HL-60 (cell line): Measurements from ENCODE around the gene PTPRN2.

Experiments
- DNase-seq, 2 experiments: peaks; one replicate each; pipeline ENCODE4 v3.0.0-alpha.2; 2010 to 2020; ENCODE audit warnings: low read depth in 1 of 2, low spot score in 1 of 2
- H3K27ac ChIP-seq: fragments of 250-450 bp; sonication (Bioruptor Pico); replicated peaks from 2 replicates; pipeline ENCODE4 v1.5.1; 2020; ENCODE audit warnings: mild to moderate bottlenecking, moderate library complexity
- H3K27me3 ChIP-seq: fragments of 250-450 bp; sonication (Bioruptor Pico); 2 replicates; pipeline ENCODE4 v1.5.1; 2021; ENCODE audit warnings: mild to moderate bottlenecking, moderate library complexity; ENCODE audit not compliant: insufficient read depth, poor library complexity, severe bottlenecking
- H3K4me3 ChIP-seq: replicated peaks from 2 replicates; pipeline ENCODE4 v1.5.1; 2011; ENCODE audit warnings: mild to moderate bottlenecking, control low read depth, low read length; ENCODE audit not compliant: insufficient read depth
- CTCF ChIP-seq: IDR thresholded peaks from one replicate; pipeline ENCODE4 v1.5.1; 2011; ENCODE audit warnings: low read length, control low read depth, inconsistent platforms; ENCODE audit not compliant: insufficient read depth
- GABPA ChIP-seq: IDR thresholded peaks from 2 replicates; pipeline ENCODE4 v1.6.1; 2012; ENCODE audit warnings: low read depth
- POLR2AphosphoS5 ChIP-seq: IDR thresholded peaks from 2 replicates; pipeline ENCODE4 v1.6.1; 2012; ENCODE audit warnings: low read depth
- REST ChIP-seq: IDR thresholded peaks from 2 replicates; pipeline ENCODE4 v1.6.1; 2012; ENCODE audit warnings: low read depth; ENCODE audit not compliant: insufficient replicate concordance
- SPI1 ChIP-seq: IDR thresholded peaks from 2 replicates; pipeline ENCODE4 v1.6.1; 2012; ENCODE audit warnings: low read depth, mild to moderate bottlenecking, borderline replicate concordance

Gene PTPRN2

GRCh38 chr7:157573244-157573643, 1014.4 kb downstream of the PTPRN2 start:
- TF ChIP-seq SPI1 (no peak), REST (no peak), POLR2AphosphoS5 (no peak), GABPA (no peak)
- Histone ChIP-seq H3K27me3 (peaks cover 21% of the 10 kb centered on the region), H3K27ac (no peak overlapping the region), H3K4me3 (no peak overlapping the region)
- DNase-seq, result no peak

GRCh38 chr7:157572622-157573021, 1015.0 kb downstream of the PTPRN2 start:
- no peak for DNase-seq
- no peak for TF ChIP-seq POLR2AphosphoS5
- peaks cover 22% of the 10 kb centered on the region for H3K27me3 ChIP-seq
- H3K27ac ChIP-seq, result no peak overlapping the region
- no peak overlapping the region for H3K4me3 ChIP-seq

GRCh38 chr7:157570531-157571200, 1017.0 kb downstream of the PTPRN2 start:
- DNase-seq, result no peak

More at GRCh38 chr7:157570531-157571200, 1017.0 kb downstream of the PTPRN2 start:
- Histone ChIP-seq H3K4me3 (no peak overlapping the region), H3K27ac (no peak overlapping the region), H3K27me3 (peaks cover 17% of the 10 kb centered on the region)
- no peak for TF ChIP-seq CTCF
- TF ChIP-seq SPI1, result no peak
- TF ChIP-seq POLR2AphosphoS5, result no peak
- no peak for TF ChIP-seq REST
- no peak for TF ChIP-seq GABPA
